ENCODE measurements around the gene KLHL15.
"Not testable (repeated sequence)": the region's sequence is repeated elsewhere in the genome, so short reads cannot be mapped to it uniquely, and the experiment has no call there.

The KLHL15 gene, protein sequence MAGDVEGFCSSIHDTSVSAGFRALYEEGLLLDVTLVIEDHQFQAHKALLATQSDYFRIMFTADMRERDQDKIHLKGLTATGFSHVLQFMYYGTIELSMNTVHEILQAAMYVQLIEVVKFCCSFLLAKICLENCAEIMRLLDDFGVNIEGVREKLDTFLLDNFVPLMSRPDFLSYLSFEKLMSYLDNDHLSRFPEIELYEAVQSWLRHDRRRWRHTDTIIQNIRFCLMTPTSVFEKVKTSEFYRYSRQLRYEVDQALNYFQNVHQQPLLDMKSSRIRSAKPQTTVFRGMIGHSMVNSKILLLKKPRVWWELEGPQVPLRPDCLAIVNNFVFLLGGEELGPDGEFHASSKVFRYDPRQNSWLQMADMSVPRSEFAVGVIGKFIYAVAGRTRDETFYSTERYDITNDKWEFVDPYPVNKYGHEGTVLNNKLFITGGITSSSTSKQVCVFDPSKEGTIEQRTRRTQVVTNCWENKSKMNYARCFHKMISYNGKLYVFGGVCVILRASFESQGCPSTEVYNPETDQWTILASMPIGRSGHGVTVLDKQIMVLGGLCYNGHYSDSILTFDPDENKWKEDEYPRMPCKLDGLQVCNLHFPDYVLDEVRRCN

DNA sequence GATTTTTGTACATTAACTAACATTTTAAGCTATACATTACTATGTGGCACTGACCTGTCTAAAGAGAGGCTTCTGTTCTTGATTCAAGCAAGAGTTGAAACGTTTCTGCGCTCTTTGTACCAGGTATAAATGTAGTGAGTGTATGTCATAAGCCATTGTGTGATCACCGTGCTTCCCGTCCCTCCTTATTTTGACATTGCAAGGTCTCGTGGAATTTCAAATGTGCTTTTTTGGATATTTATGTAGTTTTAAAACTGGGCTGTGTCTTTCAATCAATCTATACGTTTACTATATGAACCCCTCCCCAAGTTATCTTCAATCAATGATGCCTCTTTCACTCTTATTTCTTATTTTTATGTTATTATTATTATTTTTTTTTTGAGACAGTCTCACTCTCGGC lies at the start of gene KLHL15:
TSS of gene KLHL15 (minus strand) at position 101 of the 400 bp plus-strand sequence. CDS start 20,493 bp downstream, outside the sequence.
- no peak for DNase-seq

DNA sequence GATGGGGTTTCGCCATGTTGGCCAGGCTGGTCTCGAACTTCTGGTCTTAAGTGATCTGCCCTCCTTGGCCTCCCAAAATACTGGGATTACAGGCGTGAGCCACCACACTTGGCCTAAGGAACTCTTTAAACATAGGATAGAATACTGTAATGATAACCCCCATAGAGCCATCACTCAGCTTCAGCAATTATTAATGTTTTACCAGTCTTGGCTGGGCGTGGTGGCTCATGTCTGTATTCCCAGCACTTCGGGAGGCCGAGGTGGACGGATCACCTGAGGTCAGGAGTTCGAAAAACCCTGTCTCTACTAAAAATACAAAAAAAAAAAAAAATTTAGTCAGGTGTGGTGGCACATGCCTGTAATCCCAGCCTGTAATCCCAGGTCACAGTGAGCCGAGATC lies 42.9 kb upstream of the KLHL15 start:
- DNase-seq: no peak

DNA sequence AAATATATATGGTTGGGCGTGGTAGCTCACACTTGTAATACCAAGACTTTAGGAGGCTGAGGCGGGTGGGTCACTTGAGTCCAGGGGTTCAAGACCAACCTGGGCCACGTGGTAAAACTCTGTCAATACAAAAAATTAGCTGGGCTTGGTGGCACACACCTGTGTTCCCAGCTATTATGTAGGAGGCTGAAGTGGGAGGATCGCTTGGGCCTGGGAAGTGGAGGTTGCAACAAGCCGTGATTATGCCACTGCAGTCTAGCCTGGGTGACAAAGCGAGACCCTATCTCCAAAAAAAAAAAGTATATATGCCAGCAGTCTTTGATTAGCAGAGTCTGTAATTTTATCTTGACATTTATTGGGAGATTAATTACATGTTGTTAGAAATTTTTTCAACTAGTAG lies 36.5 kb upstream of the KLHL15 start:
- no peak for DNase-seq

DNA sequence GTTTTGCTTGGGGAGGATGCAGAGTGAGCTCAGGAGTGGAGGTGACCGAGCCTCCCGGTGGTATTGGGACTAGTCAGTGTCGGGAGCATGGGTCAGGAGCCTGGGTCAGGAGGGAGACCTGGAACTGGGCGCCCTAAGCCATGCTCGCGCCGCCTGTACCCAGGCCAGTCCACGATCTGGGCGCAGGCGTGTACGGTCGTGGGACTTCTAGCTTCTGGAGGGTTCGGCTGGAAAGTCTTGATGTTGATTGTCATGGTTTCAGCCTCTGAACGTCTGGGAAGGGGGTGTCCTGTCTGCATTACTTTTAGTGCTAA lies 28.0 kb upstream of the KLHL15 start:
- DNase-seq: no peak

DNA sequence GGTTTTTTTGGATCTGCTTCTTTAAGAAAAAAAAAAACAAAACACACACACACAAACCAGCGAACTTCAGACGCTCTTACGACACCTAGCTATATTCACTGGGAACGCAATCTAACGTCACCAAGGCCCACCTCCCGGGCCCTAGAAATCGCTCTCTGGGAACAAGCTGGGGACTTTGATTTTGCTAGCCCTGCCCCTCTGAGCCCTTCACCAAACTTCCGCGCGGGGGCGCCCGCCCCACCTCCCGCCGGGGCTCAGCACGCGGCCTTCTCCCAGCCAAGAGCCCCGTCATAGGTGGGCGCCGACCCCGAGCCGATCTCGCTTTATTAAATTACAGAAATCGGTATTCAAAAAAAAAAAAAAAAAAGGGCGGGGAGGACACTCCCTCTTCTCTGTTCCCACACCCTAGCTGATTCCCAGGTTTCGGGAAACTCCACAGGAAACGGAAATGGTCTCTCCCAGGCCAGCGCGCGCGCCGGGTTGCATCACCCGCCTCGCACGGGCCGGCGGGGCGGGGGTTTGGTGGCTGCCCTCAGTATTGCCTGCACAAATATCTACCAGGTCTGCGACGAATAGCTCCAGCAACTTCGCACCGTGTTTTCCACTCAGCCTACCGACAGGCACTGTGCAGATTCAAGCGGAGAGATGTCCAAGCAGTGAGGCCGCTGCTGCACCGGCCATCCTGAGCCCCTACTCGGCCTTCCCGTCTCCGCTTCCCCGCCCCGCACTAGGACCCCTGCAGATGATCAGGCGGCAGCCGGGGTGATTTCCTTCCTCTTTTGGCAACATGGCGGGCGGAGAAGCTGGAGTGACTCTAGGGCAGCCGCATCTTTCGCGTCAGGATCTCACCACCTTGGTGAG lies 27.4 kb upstream of the KLHL15 start, which contains the start of gene EIF2S3:
TSS of gene EIF2S3 (plus strand) at position 775 of the 861 bp plus-strand sequence. CDS start at position 788, 13 bp downstream.
- DNase-seq: peak; percentile 76 to 79

DNA sequence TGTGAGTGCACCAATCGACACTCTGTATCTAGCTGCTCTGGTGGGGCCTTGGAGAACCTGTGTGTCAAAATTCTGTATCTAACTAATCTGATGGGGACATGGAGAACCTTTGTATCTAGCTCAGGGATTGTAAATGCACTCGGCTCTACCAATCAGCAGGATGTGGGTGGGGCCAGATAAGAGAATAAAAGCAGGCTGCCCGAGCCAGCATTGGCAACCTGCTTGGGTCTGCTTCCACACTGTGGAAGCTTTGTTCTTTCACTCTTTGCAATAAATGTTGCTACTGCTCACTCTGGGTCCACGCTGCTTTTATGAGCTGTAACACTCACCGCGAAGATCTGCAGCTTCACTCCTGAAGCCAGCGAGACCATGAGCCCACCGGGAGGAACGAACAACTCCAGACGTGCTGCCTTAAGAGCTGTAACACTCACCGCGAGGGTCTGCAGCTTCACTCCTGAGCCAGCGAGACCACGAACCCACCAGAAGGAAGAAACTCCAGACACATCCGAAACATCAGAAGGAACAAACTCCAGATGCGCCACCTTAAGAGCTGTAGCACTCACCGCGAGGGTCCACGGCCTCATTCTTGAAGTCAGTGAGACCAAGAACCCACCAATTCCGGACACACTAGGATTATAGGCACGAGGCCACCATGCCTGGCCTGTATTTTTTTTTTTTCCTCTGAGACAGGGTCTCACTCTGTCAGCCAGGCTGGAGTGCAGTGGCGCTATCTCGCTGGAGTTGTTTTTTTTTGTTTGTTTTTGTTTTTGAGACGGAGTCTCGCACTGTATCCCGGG lies 23.7 kb upstream of the KLHL15 start:
- DNase-seq: not testable (repeated sequence)

DNA sequence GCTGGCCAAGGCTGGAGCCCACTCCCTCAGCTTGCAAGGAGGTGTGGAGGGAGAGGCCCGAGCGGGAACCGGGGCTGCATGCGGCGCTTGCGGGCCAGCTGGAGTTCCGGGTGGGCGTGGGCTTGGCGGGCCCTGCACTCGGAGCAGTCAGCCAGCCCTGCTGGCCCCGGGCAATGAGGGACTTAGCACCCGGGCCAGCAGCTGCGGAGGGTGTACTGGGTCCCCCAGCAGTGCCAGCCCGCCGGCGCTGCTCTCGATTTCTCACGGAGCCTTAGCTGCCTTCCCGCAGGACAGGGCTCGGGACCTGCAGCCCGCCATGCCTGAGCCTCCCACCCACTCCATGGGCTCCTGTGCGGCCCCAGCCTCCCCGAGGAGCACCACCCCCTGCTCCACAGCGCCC lies 22.7 kb upstream of the KLHL15 start:
- not testable (repeated sequence) for DNase-seq

DNA sequence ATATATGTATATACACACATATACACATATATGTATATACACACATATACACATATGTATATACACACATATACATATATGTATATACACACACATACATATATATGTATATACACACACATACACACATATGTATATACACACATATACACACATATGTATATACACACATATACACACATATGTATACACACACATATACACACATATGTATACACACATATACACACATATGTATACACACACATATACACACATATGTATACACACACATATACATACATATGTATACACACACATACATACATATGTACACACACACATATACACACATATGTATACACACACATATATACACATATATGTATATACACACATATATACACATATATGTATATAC lies 19.1 kb upstream of the KLHL15 start:
- DNase-seq: not testable (repeated sequence)

DNA sequence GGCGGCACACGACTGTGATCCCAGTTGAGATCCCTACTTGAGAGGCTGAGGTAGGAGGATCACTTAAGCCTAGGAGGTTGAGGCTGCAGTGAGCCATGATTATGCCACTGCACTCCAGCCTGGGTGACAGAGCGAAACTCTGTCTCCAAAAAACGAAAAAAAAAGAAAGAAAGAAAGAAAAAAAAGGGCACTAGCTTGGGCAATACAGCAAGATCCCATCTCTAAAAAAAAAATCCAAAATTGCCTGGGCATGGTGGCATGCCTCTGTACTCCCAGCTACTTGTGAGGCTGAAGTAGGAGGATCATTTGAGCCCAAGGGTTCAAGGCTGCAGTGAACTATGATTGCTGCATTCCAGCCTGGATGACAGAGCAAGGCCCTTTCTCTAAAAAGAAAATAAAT lies 10.7 kb upstream of the KLHL15 start:
- no peak for DNase-seq

DNA sequence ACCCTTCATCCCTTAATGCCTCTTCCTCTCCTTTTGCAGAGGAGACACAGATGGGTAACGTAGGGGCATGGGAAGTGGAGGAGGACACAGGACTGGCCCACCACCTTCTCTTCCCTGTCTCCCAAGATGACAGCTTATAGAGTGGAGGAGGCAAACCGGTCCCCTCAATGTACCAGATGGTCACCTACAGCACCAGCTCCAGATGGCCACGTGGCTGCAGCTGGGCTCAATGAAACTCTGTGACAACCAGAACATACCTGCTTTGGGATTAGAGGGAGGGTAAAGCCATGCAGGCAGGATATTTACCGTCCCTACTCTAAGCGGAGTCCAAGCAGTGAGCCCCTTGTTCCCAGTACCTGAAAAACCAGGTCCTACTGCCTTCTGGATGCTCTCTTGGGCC lies 7.5 kb upstream of the KLHL15 start:
- no peak for DNase-seq

DNA sequence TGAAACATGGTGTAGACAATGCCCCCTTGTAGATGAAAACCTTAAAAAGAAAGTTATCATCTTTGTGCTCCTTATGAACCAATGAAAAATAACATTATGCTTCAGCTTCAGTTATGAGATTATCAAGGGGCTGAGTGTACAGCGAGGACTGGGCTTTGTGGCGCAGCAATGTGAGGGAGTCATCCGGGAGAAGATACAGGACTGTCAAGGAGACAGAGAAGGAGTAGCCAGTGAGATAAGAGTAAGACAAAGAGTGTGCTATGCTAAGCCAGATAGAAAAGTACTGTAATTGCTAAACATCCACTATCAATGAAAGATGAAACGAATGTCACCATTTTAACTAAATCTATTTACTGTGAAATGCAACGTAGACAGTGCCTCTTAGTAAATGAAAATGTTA lies 3.6 kb upstream of the KLHL15 start:
- DNase-seq: no peak

DNA sequence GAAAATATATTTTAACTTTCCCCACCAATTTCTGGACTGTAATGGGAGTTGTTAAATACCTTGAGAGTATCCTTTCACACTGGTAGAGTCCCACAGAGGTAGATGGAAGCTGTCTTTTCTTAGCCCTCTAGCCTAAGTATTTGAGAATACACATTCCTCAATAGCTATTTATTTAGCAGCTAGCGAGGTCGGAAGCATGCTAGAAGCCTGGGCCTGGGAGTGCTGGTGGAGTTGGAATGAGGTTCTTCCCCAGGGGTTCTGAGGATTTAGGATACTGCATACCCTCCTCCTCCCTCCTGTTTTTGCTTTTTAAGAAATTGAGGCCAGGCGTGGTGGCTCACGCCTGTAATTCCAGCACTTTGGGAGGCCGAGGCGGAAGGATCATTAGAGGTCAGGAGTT lies 999 bp upstream of the KLHL15 start:
- DNase-seq: no peak

DNA sequence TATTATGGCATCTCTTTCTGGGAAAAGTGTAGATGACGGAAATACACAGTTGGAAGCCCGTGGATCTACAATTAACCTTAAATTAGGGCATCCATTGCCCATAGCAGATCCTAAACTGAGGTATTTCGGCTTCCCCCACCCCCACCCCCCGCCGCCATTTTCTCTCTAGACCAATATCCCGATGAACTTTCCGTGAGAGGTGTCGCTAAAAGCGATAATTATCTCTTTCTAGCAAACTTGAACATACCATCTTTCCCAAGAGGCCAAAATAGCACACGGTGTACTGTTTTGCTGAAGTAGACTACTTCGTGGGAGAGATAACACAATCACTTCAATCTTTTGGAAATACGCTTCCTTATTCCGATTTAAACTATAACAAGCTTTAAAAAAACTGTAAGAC lies 554 bp downstream of the KLHL15 start:
- no peak for DNase-seq

DNA sequence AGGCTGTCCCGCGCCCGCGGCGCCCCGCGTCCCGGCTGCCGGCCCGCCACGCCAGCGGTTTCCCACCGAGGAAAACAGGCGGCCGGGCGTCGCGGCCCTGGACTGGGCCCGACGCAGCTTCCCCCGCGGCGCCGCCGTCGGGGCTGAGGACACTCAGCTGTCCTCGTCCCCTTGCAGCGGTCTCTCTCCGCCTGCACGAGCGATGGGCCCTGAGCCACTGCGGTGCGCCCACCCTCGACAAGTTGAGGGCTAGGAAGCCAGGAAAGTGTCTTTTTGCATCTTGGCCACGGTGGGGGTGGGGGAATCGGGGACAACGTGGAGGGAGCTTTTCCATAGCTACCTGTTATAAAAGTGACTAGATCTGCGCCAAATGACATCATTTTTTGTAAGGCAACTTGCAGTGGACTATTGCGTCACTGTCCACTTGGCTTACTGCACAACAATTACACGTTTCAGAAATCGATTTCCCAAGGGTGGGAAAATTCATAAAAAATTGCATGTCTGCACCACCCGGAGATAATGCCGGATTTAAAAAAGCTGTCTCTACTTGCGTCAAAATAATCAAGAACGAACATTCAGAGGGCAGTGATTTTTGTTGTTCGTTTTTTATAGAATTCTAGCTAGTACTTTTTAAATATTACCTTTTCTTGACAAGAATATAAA lies 1.1 kb downstream of the KLHL15 start:
- peak in 1 of 2 experiments; percentile 1 for DNase-seq

DNA sequence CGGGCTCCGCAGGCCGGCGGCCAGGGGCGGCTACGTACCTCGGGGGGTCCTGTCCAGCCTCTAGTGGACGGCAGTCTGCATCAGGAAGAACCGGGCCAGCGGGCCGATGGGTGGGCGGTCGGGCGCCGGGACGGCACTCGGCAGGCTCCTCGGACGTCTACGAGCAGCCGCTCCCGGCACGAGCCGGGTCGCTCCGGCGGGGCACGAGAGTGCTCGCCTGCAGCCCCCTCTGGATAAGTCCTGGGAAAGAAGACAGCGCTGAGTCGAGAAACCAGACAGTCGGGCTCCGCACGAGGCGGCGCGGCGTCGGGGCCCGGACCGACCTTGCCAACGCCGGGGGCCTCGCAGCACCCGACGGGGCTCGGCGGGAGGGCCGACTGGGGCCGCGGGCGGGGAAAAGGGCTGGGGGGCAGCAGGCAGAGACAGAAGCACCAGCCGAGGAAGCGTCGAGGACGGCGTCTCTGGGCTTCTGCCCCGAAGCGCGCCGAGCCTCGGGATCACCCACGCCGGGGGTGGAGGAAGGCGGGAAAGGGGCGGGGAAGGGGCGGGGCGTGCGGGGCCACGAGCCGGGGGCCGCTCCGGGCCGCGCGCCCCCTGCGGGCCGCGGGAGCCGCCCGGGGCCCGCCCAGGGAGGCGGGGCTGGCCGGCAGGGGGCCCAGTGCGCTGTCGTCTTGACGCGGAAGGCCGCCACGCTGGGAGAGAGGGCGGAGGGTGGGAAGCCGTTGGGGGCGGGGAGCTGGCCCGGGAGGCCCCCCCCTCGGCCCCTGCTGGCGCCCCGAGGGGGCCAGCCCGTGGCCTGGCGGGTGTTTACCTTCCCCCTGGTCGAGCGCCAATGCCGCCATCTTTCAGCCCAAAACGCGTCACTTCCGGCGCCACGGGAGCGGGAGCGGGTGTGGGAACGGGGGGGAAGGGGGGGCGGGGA lies 1.9 kb downstream of the KLHL15 start:
- peak; percentile 71 to 74 for DNase-seq

DNA sequence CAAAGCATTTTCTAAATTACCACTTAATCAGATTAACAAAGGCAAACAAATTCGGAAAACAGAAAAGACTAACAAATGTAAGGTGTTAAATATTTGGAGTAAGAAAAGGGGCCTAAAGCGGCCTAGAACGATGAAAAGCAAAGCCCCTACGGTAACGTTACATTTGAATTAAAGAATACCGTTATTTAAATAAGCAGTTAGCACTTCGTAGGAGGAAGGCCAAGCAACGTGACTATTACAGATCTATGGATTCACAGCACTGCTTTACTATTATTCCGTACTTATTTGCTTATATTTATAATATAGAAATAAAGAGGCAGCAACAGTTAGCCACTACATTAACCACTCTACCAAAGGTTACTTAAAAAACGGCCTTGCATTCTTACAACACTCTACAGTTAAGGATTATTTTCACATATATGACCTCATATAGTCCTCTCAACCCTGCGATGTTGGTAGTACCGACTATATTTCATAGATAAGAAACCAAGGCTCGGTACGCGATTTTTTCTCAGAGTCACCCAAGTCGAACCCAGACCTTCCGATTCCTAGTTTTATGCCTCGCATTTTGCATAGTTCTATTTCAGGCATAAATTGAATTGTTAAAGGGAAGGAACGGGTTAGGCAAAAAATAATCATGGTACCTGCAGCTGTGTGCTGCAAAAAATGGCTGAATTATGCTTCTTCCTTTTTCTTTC lies 2.9 kb downstream of the KLHL15 start:
- no peak for DNase-seq

DNA sequence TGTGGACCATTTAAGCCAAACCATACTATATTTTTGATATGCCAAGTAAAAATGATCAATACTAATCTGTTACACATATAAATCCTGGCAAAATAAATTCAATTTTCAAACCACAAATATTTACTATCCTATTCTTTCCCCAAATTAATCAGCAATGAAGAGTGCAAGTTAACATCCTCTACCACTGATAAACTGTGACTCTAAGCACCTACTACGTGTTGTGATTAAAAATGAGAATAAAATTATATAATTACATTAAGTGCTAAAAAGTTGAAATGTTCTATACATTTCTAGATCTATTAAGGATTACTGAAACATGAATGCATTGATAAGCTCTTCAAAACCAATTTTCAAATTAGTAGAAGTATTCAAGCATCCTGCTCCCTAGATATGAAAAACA lies 3.4 kb downstream of the KLHL15 start:
- no peak for DNase-seq

DNA sequence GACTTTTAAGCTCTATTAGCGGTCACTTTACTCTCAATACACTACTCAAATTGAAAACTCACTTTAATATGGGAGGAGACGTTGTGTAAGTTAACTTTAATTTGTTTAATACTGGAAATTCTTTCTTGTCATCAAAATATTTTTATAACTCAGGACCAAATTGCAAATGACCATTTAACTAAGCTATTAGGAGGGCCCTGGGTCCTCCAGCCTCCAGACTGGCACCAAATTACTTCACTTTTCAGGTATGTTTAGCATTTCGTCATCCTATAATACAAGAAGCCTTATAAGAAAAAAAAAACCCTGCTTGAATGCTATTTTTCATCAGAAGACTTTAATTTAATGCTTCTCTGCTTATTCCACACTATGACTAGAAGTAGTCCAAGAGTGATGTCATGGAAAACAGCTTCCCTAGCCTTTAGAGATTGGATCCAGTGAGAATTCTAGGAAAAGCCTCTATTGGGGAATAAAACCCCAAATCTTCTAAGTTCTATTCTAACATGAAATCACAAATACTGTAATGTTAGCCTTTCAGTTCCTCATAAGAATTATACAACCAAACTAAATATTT lies 6.6 kb downstream of the KLHL15 start:
- DNase-seq: no peak

DNA sequence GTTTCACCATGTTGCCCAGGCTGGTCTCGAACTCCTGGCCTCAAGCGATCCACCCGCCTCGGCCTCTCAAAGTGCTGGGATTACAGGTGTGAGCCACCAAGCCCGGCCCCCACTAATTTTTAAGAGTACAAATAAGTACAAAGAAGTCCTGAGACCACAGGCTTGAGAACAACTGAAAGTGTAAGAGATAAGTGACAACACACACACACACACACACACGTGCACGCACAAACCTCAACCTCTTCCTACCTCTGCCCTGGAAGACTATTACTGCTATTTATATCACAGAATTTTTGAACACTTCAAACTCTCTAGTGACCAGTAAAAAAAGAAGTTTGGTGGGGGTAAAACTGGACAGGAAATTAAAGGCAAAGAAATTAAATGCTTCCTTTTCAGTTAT lies 7.5 kb downstream of the KLHL15 start:
- no peak for DNase-seq

DNA sequence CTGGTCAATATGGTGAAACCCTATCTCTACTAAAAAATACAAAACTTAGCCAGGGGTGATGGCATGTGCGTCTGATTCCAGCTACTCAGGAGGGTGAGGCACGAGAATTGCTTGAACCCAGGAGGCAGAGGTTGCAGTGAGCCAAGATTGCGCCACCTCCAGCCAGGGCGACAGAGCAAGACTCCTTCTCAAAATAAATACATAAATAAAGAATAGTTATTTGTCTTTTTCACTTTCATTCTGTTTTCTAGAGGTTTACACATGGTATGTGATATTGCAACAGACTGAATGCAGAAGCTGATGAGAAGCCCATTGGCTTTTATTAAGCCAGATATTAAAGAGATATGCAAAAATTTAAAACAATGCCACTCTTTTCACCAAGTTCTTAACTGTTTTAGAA lies 8.2 kb downstream of the KLHL15 start:
- no peak for DNase-seq
